Liver (tissue), 3 donors: ENCODE measurements around the gene DLL4.

Source experiments
- CTCF ChIP-seq: fragments of 150-350 bp; IDR thresholded peaks from 2 replicates; pipeline ENCODE4 v1.5.1; 2017; ENCODE audit warnings: improper control_type of control experiment, low read depth, low read length; ENCODE audit not compliant: missing input control
- GABPA ChIP-seq, 2 donors: IDR thresholded peaks in 1 of 2; conservative IDR thresholded peaks in 1 of 2; 2 replicates each; pipeline ENCODE4 v1.6.1; 2016; ENCODE audit warnings: antibody characterized with exemption in 2 of 2, mild to moderate bottlenecking in 1 of 2, moderate library complexity in 1 of 2
- JUND ChIP-seq, 2 donors: IDR thresholded peaks; 2 replicates each; pipeline ENCODE4 v1.6.1; 2016; ENCODE audit warnings: antibody characterized with exemption in 2 of 2
- RXRA ChIP-seq, 2 donors: IDR thresholded peaks; 2 replicates each; pipeline ENCODE4 v1.6.1; 2017 to 2018; ENCODE audit warnings: antibody characterized with exemption in 2 of 2, mild to moderate bottlenecking in 1 of 2
- donor health status: healthy.
- donor health status: healthy.

DNA sequence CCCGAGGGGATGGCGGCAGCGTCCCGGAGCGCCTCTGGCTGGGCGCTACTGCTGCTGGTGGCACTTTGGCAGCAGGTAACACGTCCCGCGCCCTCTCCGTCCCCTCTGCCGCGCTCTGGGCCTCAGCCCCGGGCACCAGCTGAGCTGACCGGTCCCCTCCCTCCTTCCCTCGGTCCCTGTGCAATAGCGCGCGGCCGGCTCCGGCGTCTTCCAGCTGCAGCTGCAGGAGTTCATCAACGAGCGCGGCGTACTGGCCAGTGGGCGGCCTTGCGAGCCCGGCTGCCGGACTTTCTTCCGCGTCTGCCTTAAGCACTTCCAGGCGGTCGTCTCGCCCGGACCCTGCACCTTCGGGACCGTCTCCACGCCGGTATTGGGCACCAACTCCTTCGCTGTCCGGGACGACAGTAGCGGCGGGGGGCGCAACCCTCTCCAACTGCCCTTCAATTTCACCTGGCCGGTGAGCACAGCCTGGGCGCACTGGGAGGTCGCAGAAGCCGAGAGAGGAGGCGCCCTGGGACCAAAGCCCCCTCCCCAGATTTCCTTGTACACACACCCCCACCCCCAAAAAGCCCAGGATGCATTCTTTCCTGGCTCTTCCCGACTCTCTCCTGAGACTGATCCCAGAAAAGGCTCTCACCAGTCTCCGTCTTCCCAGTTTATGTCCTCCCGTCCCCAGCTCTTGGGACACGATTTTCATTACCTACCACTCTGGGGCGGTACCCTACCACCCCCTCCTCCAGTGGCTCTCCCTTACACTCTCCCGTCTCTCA is 705 bp downstream of the DLL4 start:
- TF ChIP-seq CTCF (no peak), JUND (IDR thresholded peaks at IDR 0.05) (no peak), GABPA (IDR thresholded peaks at IDR 0.05 in 1 of 2, conservative IDR thresholded peaks at IDR 0.05 in 1 of 2) (no peak), RXRA (IDR thresholded peaks at IDR 0.05) (no peak)
